Measurements from ENCODE around the gene NACA. TPM values are rescaled to one million over a fixed set of nuclear protein-coding genes. Genes with fewer than 3 reads are reported as not detected.

Gene NACA
- total RNA-seq, 1 donor from 2014 or later, result 673 TPM

DNA sequence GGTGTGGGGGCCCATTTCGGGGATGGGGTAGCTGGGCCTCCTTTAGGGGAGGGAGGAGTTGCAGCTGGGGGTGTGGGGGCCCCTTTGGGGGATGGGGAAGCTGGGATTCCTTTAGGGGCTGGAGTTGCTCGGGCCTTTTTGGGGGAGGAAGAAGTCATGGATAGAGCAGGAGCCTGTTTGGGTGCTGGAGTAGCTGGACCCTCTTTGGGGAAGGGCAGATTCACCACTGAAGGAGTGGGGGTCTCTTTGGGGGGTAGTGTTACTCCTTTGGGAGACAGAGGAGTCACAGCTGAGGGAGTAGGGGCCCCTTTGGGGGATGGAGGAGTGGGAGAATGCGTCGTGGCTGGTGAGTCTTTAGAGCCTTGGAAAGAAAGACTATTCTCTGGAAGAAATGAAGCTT, 6.5 kb downstream of the NACA start:
- Histone ChIP-seq H3K4me3 (no peak overlapping the region), H3K27ac (peak overlapping the region; percentile 6), H3K9me3 (no peaks in the 10 kb centered on the region), H3K36me3 (peaks cover 63% of the 10 kb centered on the region), H3K27me3 (ENCODE audit: low read depth) (no peaks in the 10 kb centered on the region), H3K4me1 (peaks cover 49% of the 10 kb centered on the region)
- DNase-seq (no peak), ATAC-seq (no peak)
- TF ChIP-seq, protein P1, sequence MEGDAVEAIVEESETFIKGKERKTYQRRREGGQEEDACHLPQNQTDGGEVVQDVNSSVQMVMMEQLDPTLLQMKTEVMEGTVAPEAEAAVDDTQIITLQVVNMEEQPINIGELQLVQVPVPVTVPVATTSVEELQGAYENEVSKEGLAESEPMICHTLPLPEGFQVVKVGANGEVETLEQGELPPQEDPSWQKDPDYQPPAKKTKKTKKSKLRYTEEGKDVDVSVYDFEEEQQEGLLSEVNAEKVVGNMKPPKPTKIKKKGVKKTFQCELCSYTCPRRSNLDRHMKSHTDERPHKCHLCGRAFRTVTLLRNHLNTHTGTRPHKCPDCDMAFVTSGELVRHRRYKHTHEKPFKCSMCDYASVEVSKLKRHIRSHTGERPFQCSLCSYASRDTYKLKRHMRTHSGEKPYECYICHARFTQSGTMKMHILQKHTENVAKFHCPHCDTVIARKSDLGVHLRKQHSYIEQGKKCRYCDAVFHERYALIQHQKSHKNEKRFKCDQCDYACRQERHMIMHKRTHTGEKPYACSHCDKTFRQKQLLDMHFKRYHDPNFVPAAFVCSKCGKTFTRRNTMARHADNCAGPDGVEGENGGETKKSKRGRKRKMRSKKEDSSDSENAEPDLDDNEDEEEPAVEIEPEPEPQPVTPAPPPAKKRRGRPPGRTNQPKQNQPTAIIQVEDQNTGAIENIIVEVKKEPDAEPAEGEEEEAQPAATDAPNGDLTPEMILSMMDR (IDR thresholded peaks at IDR 0.05), result no peak
- intact Hi-C loops (cut with DNase I), result no loop called here

DNA sequence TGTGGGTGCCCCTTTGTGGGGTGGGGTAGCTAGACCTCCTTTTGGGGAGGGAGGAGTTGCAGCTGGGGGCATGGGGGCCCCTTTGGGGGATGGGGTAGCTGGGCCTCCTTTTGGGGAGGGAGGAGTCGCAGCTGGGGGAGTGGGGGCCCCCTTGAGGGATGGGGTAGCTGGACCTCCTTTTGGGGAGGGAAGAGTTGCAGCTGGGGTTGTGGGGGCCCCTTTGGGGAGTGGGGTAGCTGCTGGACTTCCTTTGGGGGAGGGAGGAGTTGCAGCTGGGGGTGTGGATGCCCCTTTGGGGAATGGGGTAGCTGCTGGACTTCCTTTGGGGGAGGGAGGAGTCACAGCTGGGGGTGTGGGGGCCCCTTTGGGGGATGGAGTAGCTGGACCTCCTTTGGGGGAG, 7.0 kb downstream of the NACA start:
- no peak for ATAC-seq
- no peaks in the 10 kb centered on the region for H3K9me3 ChIP-seq
- H3K36me3 ChIP-seq, result peaks cover 68% of the 10 kb centered on the region
- no peak for DNase-seq
- TF ChIP-seq, protein P1 (IDR thresholded peaks at IDR 0.05), result no peak
- no peak overlapping the region for H3K27ac ChIP-seq
- H3K4me1 ChIP-seq, result peaks cover 44% of the 10 kb centered on the region
- no peaks in the 10 kb centered on the region for H3K27me3 ChIP-seq (ENCODE audit: low read depth)
- no peak overlapping the region for H3K4me3 ChIP-seq
- intact Hi-C loops (cut with DNase I), result no loop called here

DNA sequence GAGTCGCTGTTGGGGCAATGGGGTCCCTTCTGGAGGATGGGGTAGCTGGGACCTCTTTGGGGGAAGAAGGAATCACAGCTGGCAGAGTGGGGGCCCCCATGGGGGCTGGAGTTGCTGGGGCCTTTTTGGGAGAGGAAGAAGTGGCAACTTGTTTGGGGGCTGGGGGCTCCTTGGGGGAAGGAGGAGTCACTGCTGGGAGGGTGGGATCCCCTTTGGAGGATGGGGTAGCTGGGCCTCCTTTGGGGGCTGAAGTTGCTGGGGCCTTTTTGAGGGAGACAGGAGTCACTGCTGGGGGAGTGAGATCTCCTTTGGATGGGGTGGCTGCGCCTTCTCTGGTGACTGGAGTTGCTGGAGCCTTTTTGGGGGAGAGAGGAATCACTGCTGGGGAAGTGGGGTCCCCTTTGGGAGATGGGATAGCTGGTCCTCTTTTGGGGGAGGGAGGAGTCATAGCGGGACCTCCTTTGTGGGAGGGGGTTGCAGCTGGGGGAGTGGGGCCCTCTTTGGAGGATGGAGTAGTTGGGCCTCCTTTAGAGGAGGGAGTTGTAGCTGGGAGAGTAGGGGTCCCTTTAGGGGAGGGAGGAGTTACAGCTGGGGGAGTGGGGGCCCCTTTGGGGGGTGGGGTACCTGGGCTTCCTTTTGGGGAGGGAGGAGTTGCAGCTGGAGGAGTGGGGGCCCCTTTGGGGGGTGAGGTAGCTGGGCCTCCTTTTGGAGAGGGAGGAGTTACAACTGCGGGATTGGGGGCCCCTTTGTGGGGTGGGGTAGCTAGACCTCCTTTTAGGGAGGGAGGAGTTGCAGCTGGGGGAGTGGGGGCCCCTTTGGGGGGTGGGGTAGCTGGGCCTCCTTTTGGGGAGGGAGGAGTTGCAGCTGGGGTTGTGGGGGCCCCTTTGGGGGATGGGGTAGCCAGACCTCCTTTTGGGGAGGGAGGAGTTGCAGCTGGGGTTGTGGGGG, 7.9 kb downstream of the NACA start:
- H3K9me3 ChIP-seq, result no peaks in the 10 kb centered on the region
- H3K4me1 ChIP-seq, result peaks cover 35% of the 10 kb centered on the region
- H3K27me3 ChIP-seq (ENCODE audit: low read depth), result no peaks in the 10 kb centered on the region
- H3K27ac ChIP-seq, result no peak overlapping the region
- intact Hi-C loops (cut with DNase I), result no loop called here
- DNase-seq (no peak), ATAC-seq (no peak)
- TF ChIP-seq, protein P1 (IDR thresholded peaks at IDR 0.05), result no peak
- H3K4me3 ChIP-seq, result no peak overlapping the region
- H3K36me3 ChIP-seq, result peaks cover 76% of the 10 kb centered on the region

DNA sequence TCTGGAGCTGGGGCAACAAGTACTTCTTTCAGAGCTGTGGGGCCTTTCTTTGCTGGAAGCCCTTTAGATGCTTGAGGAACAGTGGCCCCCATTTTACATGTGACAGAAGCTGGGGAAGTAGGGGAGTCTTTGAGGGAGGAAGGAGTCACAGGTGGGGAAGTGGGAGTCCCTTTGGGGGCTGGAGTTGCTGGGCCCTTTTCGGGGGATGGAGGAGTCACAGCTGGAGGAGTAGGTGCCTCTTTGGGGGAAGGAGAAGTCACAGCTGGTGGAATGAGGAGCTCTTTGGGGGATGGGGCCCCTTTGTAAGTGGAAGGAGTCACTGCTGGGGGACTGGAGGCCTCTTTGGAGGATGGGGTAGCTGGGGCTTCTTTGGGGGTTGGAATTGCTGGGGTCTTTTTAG, 8.6 kb downstream of the NACA start:
- ATAC-seq (no peak), DNase-seq (no peak)
- peaks cover 79% of the 10 kb centered on the region for H3K36me3 ChIP-seq
- no peak overlapping the region for H3K27ac ChIP-seq
- H3K9me3 ChIP-seq, result no peaks in the 10 kb centered on the region
- no peaks in the 10 kb centered on the region for H3K27me3 ChIP-seq (ENCODE audit: low read depth)
- H3K4me1 ChIP-seq, result peaks cover 27% of the 10 kb centered on the region
- no peak overlapping the region for H3K4me3 ChIP-seq
- TF ChIP-seq, protein P1 (IDR thresholded peaks at IDR 0.05), result no peak
- intact Hi-C loops (cut with DNase I), result no loop called here

DNA sequence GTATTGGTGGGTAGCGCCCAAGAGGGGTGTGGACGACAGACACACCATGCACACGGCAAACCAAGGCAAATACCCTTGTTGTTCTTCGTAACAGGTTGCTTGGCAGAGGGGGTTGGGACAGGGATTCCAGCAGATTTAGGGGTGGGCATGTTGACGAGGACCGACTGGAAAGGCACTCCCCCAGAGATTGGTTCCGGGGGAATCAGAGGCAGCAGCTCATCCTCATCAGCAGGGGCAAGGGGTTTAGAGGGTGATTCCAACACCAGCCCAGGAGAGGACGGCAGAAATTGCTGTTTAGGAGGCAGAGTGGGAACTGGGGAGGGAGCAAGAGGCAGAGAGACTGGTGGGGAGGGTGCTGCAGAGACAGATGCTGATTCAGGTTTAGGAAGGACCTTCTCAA, 9.3 kb downstream of the NACA start:
- Histone ChIP-seq H3K27ac (no peak overlapping the region), H3K27me3 (ENCODE audit: low read depth) (no peaks in the 10 kb centered on the region), H3K36me3 (peaks cover 78% of the 10 kb centered on the region), H3K4me1 (peaks cover 21% of the 10 kb centered on the region), H3K4me3 (no peak overlapping the region), H3K9me3 (no peaks in the 10 kb centered on the region)
- ATAC-seq, result no peak
- intact Hi-C loops (cut with DNase I), result no loop called here
- TF ChIP-seq, protein P1 (IDR thresholded peaks at IDR 0.05), result no peak
- no peak for DNase-seq

Measured in lower lobe of right lung (tissue), 2 donors.